GM06990 (cell line): ENCODE data around the gene FAT1.

Experiments
- DNase-seq: peaks from one replicate; pipeline ENCODE4 v3.0.0-alpha.2; 2011; ENCODE audit not compliant: insufficient read length; ENCODE audit errors: extremely low read depth
- H3K27me3 ChIP-seq: replicated peaks from 2 replicates; pipeline ENCODE4 v1.6.0; 2011; ENCODE audit warnings: low read length; ENCODE audit not compliant: control insufficient read depth, insufficient read depth
- H3K36me3 ChIP-seq: 2 replicates; pipeline ENCODE4 v1.5.1; 2011; ENCODE audit warnings: low read length; ENCODE audit not compliant: control insufficient read depth, insufficient read depth
- H3K4me3 ChIP-seq: replicated peaks from 2 replicates; pipeline ENCODE4 v1.5.1; 2011; ENCODE audit warnings: low read depth, mild to moderate bottlenecking, control low read depth, low read length
- TF ChIP-seq, protein P1 (sequence below): IDR thresholded peaks from 2 replicates; pipeline ENCODE4 v1.5.1; 2011; ENCODE audit warnings: low read length, control low read depth, mild to moderate bottlenecking, inconsistent platforms; ENCODE audit not compliant: insufficient read depth, poor library complexity, severe bottlenecking

The FAT1 gene

DNA sequence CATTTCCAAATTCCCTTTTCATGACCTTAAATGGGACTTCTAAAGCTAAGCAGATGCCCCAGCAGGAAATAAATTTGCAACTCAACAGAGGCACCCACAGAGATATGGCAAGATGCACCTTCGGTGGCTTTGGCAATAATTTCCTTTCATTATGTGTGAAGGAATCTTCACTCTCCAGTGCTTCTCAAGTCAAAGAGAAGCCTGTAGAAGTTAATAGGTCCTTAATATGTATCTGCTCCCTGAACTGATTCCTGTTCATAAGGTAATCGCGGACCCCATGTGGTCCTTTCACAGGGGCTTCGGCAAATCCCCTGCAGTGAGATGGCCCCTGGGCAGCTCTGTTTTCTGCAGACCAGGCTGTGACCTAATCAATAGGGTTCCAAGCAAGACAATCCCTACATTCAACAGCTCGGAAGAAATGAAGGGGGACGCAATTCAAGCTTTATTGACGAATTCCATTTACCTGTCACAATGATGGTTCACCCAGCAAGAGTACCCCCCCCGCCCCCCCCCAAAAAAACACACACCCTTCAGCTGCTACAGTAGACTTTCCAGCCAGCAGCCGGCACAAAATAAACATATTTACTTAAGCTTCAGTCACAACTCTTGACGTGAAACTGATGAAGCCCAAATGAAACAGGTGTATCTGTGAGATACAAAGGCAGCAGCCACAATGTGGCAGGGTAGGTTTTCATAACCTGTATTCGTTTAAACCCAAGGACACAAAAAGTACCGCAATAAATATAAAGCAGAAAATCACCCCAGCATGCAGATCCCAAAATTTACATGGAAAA lies 35.3 kb downstream of the FAT1 start:
- no peak for DNase-seq
- Histone ChIP-seq H3K36me3 (no peaks in the 10 kb centered on the region), H3K27me3 (no peaks in the 10 kb centered on the region), H3K4me3 (no peak overlapping the region)
- TF ChIP-seq, protein P1, sequence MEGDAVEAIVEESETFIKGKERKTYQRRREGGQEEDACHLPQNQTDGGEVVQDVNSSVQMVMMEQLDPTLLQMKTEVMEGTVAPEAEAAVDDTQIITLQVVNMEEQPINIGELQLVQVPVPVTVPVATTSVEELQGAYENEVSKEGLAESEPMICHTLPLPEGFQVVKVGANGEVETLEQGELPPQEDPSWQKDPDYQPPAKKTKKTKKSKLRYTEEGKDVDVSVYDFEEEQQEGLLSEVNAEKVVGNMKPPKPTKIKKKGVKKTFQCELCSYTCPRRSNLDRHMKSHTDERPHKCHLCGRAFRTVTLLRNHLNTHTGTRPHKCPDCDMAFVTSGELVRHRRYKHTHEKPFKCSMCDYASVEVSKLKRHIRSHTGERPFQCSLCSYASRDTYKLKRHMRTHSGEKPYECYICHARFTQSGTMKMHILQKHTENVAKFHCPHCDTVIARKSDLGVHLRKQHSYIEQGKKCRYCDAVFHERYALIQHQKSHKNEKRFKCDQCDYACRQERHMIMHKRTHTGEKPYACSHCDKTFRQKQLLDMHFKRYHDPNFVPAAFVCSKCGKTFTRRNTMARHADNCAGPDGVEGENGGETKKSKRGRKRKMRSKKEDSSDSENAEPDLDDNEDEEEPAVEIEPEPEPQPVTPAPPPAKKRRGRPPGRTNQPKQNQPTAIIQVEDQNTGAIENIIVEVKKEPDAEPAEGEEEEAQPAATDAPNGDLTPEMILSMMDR: no peak

DNA sequence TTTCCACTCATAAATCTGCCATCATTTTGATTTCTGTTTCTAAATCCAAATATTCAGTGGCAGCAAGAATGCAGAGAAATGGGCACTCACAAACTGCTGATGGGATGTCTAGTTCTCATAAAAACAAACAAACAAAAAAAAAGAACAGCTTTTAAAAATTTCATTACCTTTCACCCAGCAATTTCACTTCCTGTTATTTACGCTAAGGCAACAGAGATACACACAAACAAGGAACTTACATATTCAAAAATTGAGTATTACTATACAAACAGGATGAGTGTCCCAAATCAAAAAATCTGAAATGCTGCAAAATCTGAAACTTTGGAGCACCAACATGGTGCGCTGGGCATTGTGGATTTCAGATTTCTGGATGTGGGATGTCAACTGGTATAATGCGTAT lies 36.4 kb downstream of the FAT1 start:
- H3K36me3 ChIP-seq: no peaks in the 10 kb centered on the region
- no peak for DNase-seq
- H3K27me3 ChIP-seq: no peaks in the 10 kb centered on the region
- TF ChIP-seq, protein P1: no peak
- no peak overlapping the region for H3K4me3 ChIP-seq

DNA sequence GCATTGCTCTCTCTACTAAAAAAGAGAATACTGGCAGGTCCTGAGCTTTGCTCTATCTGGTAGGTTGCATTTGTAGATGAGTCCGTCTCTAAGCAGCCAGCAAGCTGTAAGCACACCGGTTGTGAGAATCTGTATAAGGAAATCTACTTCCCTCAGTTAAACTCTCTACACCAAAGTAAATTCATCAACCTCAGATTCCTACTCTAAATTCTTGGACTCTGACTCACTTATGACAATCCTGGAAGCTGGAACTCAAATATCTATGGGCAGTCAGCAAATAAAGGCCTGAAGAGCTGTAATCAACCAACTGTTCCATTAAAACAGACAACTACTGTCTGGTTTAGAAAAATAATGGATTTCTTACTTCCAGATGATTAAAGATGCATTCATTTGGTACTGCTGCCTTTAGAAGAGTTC lies 37.9 kb downstream of the FAT1 start:
- no peak for DNase-seq
- no peaks in the 10 kb centered on the region for H3K27me3 ChIP-seq
- TF ChIP-seq, protein P1: no peak
- H3K36me3 ChIP-seq: no peaks in the 10 kb centered on the region
- H3K4me3 ChIP-seq: no peak overlapping the region

DNA sequence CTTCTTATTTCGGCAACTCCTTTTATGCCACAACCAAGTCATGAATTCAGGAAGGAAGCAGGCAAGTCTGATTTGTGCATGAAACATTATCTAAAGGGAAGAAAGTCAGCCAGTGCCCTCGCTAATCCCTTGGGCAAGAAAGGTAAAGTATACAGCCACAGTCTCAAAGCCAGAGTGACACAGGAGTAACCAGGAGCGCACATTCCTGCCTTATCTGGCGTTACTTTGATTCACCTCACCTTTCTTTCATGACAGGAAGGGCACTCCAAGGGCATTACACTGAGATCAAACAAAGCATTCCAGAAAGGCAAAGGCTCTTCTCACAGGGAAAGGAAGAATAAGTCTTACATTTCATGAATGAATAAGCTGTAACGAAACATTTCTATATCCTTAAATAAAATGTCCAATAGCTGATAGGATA lies 38.8 kb downstream of the FAT1 start:
- DNase-seq: no peak
- no peaks in the 10 kb centered on the region for H3K36me3 ChIP-seq
- TF ChIP-seq, protein P1: no peak
- H3K27me3 ChIP-seq: no peaks in the 10 kb centered on the region
- no peak overlapping the region for H3K4me3 ChIP-seq

DNA sequence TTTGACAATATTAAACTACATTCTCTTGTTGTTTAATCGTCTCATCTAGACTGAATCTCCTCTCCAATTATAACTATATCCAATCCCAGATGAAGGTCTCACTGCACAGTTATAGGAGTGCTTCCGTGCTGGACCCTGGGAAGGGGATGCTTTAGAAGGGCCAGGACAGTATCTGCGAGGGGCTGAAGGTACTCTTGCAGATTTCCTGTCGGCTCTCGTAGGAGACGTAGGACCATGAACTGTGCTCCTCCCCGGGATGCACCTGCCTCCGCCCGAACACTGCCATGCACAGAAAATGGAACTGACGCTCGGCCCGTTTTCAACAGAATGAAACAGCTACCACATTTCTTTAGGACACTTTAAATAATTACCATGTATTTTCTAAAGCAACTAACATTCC lies 39.4 kb downstream of the FAT1 start:
- Histone ChIP-seq H3K4me3 (no peak overlapping the region), H3K27me3 (no peaks in the 10 kb centered on the region), H3K36me3 (no peaks in the 10 kb centered on the region)
- TF ChIP-seq, protein P1: no peak
- DNase-seq: no peak

DNA sequence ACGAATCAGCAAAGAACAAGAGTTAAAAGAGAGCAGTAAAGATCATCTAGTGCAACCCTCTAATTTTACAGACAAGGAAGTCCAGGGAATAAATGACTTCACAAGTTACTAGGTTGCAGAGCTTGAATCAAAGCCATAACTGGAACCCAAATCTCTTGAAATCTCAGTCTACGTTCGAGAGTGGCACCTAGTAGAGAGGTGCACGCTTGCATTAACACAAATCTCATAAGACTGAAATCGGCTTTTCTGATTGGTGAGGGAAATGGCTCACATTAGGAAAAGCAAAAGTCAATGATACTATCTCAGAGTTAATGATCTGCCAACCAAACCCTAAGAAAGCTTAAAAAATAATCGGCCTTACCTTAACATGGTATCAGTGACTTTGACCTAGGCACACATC lies 43.0 kb downstream of the FAT1 start:
- H3K27me3 ChIP-seq: no peaks in the 10 kb centered on the region
- no peaks in the 10 kb centered on the region for H3K36me3 ChIP-seq
- TF ChIP-seq, protein P1: no peak
- no peak for DNase-seq
- H3K4me3 ChIP-seq: no peak overlapping the region
